Neural progenitor cell (in vitro differentiated cells): ENCODE results near the gene MSH3. TPM values are rescaled to one million over a fixed set of nuclear protein-coding genes. Genes with fewer than 3 reads are reported as not detected.
"Not testable (repeated sequence)": the region's sequence is repeated elsewhere in the genome, so short reads cannot be mapped to it uniquely, and the experiment has no call there.

ENCODE experiments used
- DNase-seq: peaks from one replicate; pipeline ENCODE4 v3.0.0-alpha.2; 2016; ENCODE audit warnings: low spot score
- H2AFZ ChIP-seq: fragments of 200-600 bp; sonication (generic); replicated peaks from 2 replicates; pipeline ENCODE4 v1.6.1; 2016; ENCODE audit warnings: antibody characterized with exemption
- H3F3A ChIP-seq: fragments of 200-600 bp; sonication (generic); 2 replicates; pipeline ENCODE4 v1.6.1; 2016; ENCODE audit warnings: antibody characterized with exemption, low read depth
- H3K27ac ChIP-seq: fragments of 200-600 bp; sonication (generic); 2 replicates; pipeline ENCODE4 v1.5.1; 2016; ENCODE audit warnings: mild to moderate bottlenecking
- H3K27me3 ChIP-seq: fragments of 200-600 bp; sonication (generic); 2 replicates; pipeline ENCODE4 v1.6.1; 2016; ENCODE audit warnings: mild to moderate bottlenecking, moderate library complexity
- H3K36me3 ChIP-seq: fragments of 200-600 bp; sonication (generic); 2 replicates; pipeline ENCODE4 v1.5.1; 2016
- H3K4me1 ChIP-seq: fragments of 200-600 bp; sonication (generic); 2 replicates; pipeline ENCODE4 v1.6.1; 2016; ENCODE audit warnings: mixed run types
- H3K4me2 ChIP-seq: fragments of 200-600 bp; sonication (generic); 2 replicates; pipeline ENCODE4 v1.6.1; 2016
- H3K4me3 ChIP-seq: fragments of 200-600 bp; sonication (generic); 2 replicates; pipeline ENCODE4 v1.5.1; 2016
- H3K79me2 ChIP-seq: fragments of 200-600 bp; sonication (generic); 2 replicates; pipeline ENCODE4 v1.6.1; 2016; ENCODE audit warnings: low read depth
- H3K9ac ChIP-seq: fragments of 200-600 bp; sonication (generic); 2 replicates; pipeline ENCODE4 v1.6.1; 2016
- H3K9me3 ChIP-seq: fragments of 200-600 bp; sonication (generic); 2 replicates; pipeline ENCODE4 v1.5.1; 2016; ENCODE audit warnings: low read depth
- H4K20me1 ChIP-seq: fragments of 200-600 bp; sonication (generic); 2 replicates; pipeline ENCODE4 v1.6.1; 2016; ENCODE audit warnings: low read depth
- H3K27ac Mint-ChIP-seq: 3 replicates; pipeline ENCODE4 v1.8.0; 2021; ENCODE audit warnings: mixed read lengths
- H3K27me3 Mint-ChIP-seq: 2 replicates; pipeline ENCODE4 v1.8.0; 2022; ENCODE audit warnings: low read depth, mild to moderate bottlenecking, inconsistent platforms, moderate library complexity, mixed read lengths; ENCODE audit not compliant: insufficient read depth
- H3K36me3 Mint-ChIP-seq: 3 replicates; pipeline ENCODE4 v1.8.0; 2021; ENCODE audit warnings: mixed read lengths
- H3K4me1 Mint-ChIP-seq: 3 replicates; pipeline ENCODE4 v1.8.0; 2021; ENCODE audit warnings: mixed read lengths
- H3K4me3 Mint-ChIP-seq: 3 replicates; pipeline ENCODE4 v1.8.0; 2021; ENCODE audit warnings: mild to moderate bottlenecking, moderate library complexity, mixed read lengths
- H3K9me3 Mint-ChIP-seq: 3 replicates; pipeline ENCODE4 v1.8.0; 2020; ENCODE audit warnings: mixed read lengths
- EZH2 ChIP-seq: fragments of 200-600 bp; sonication (generic); IDR thresholded peaks from 2 replicates; pipeline ENCODE4 v1.6.1; 2017; ENCODE audit warnings: antibody characterized with exemption, mild to moderate bottlenecking, moderate library complexity
- EZH2phosphoT487 ChIP-seq: fragments of 200-600 bp; sonication (generic); IDR thresholded peaks from 2 replicates; pipeline ENCODE4 v1.6.1; 2017; ENCODE audit warnings: antibody characterized with exemption
- total RNA-seq: library from RNA; depleted of rRNA; stranded (reverse); fragments of >200 nt; gene quantifications from 2 replicates; pipeline ENCODE4 v1.2.3, GENCODE V29; 2015; ENCODE audit warnings: low replicate concordance
- TF ChIP-seq, protein P1 (sequence below): fragments of 200-600 bp; sonication (generic); IDR thresholded peaks from 2 replicates; pipeline ENCODE4 v1.5.1; 2017; ENCODE audit warnings: antibody characterized with exemption, mild to moderate bottlenecking

Gene MSH3
- total RNA-seq, 1 donor from 2014 or later: 26.1 TPM

GRCh38 chr5:80810425-80810824 is 156.0 kb downstream of the MSH3 start:
- Histone ChIP-seq H3K27me3 (no peaks in the 10 kb centered on the region), H2AFZ (no peak overlapping the region), H3F3A (no peaks in the 10 kb centered on the region), H3K36me3 (no peaks in the 10 kb centered on the region), H3K9ac (no peak overlapping the region), H3K9me3 (no peaks in the 10 kb centered on the region), H3K27ac (no peak overlapping the region), H4K20me1 (no peaks in the 10 kb centered on the region), H3K4me2 (no peak overlapping the region), H3K79me2 (no peaks in the 10 kb centered on the region), H3K4me3 (no peak overlapping the region), H3K4me1 (no peaks in the 10 kb centered on the region)
- Mint-ChIP-seq H3K4me1 (no peaks in the 10 kb centered on the region), H3K4me3 (no peak overlapping the region), H3K27me3 (no peaks in the 10 kb centered on the region), H3K27ac (no peak overlapping the region), H3K9me3 (no peaks in the 10 kb centered on the region), H3K36me3 (peaks cover 4% of the 10 kb centered on the region)
- TF ChIP-seq, protein P1, sequence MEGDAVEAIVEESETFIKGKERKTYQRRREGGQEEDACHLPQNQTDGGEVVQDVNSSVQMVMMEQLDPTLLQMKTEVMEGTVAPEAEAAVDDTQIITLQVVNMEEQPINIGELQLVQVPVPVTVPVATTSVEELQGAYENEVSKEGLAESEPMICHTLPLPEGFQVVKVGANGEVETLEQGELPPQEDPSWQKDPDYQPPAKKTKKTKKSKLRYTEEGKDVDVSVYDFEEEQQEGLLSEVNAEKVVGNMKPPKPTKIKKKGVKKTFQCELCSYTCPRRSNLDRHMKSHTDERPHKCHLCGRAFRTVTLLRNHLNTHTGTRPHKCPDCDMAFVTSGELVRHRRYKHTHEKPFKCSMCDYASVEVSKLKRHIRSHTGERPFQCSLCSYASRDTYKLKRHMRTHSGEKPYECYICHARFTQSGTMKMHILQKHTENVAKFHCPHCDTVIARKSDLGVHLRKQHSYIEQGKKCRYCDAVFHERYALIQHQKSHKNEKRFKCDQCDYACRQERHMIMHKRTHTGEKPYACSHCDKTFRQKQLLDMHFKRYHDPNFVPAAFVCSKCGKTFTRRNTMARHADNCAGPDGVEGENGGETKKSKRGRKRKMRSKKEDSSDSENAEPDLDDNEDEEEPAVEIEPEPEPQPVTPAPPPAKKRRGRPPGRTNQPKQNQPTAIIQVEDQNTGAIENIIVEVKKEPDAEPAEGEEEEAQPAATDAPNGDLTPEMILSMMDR: no peak
- TF ChIP-seq EZH2 (no peak), EZH2phosphoT487 (no peak)
- no peak for DNase-seq

- Mint-ChIP-seq H3K4me3 (no peak overlapping the region), H3K27ac (no peak overlapping the region), H3K27me3 (no peaks in the 10 kb centered on the region), H3K4me1 (no peaks in the 10 kb centered on the region), H3K9me3 (no peaks in the 10 kb centered on the region), H3K36me3 (peaks cover 6% of the 10 kb centered on the region)
- Histone ChIP-seq H3K27me3 (no peaks in the 10 kb centered on the region), H3K36me3 (no peaks in the 10 kb centered on the region), H3K9ac (no peak overlapping the region), H3K4me1 (no peaks in the 10 kb centered on the region), H4K20me1 (no peaks in the 10 kb centered on the region), H3K9me3 (no peaks in the 10 kb centered on the region), H2AFZ (no peak overlapping the region), H3K4me3 (no peak overlapping the region), H3K79me2 (no peaks in the 10 kb centered on the region), H3K27ac (no peak overlapping the region), H3K4me2 (no peak overlapping the region), H3F3A (no peaks in the 10 kb centered on the region)
- DNase-seq: no peak
- TF ChIP-seq, protein P1: no peak
These were observed 162.1 kb downstream of the MSH3 start for GRCh38 chr5:80816590-80816989.

DNA sequence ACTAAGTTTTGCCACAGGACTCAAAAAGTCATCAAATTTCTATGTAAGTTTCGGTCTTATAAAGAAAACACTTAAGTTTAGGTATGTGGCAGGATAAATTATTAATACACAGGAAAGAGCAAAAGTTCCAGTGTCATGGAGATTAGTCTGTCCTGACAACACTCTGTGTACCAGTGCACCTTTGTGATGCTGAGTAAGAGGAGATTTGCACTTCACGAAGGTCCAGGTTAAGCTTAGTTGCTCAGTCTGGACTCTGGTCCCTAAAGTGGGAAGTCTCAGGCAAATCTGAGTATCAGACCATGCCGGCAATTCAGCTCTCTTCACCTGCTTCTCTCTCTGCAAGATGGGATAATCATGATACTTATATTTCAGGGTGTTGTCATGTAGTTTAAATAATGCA is 166.2 kb downstream of the MSH3 start:
- H3K9me3 ChIP-seq: no peaks in the 10 kb centered on the region
- no peak overlapping the region for H3K9ac ChIP-seq
- peaks cover 2% of the 10 kb centered on the region for H3K27me3 Mint-ChIP-seq
- no peaks in the 10 kb centered on the region for H3K4me1 Mint-ChIP-seq
- H3K36me3 ChIP-seq: peaks cover 3% of the 10 kb centered on the region
- no peak overlapping the region for H3K4me3 ChIP-seq
- no peaks in the 10 kb centered on the region for H3K27me3 ChIP-seq
- TF ChIP-seq, protein P1: no peak
- TF ChIP-seq EZH2phosphoT487: no peak
- TF ChIP-seq EZH2: no peak
- no peak overlapping the region for H2AFZ ChIP-seq
- peaks cover 10% of the 10 kb centered on the region for H3K9me3 Mint-ChIP-seq
- H3F3A ChIP-seq: peaks cover 2% of the 10 kb centered on the region
- DNase-seq: no peak
- H3K27ac ChIP-seq: no peak overlapping the region
- H3K4me2 ChIP-seq: no peak overlapping the region
- H4K20me1 ChIP-seq: no peaks in the 10 kb centered on the region
- no peaks in the 10 kb centered on the region for H3K4me1 ChIP-seq
- H3K79me2 ChIP-seq: no peaks in the 10 kb centered on the region
- no peak overlapping the region for H3K4me3 Mint-ChIP-seq
- no peak overlapping the region for H3K27ac Mint-ChIP-seq
- peaks cover 14% of the 10 kb centered on the region for H3K36me3 Mint-ChIP-seq

- H3K4me3 ChIP-seq: no peak overlapping the region
- no peak overlapping the region for H3K4me3 Mint-ChIP-seq
- H3K27me3 Mint-ChIP-seq: peaks cover 4% of the 10 kb centered on the region
These were observed 168.2 kb downstream of the MSH3 start for GRCh38 chr5:80822640-80823039.

DNA sequence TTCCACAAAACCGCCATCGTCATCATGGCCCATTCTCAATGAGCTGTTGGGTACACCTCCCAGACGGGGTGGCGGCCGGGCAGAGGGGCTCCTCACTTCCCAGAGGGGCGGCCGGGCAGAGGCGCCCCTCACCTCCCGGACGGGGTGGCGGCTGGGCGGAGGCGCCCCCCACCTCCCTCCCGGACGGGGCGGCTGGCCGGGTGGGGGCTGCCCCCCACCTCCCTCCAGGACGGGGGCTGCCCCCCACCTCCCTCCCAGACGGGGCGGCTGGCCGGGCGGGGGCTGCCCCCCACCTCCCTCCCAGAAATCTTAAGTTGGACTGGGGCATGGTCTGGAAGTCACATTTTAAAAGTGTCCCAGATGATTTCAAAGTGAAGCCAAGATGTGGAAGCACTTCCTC is 169.7 kb downstream of the MSH3 start:
- H3K4me1 ChIP-seq, H3K4me3 ChIP-seq, H3F3A ChIP-seq, H3K9me3 ChIP-seq, H4K20me1 ChIP-seq, H3K9ac ChIP-seq, H3K27me3 Mint-ChIP-seq, DNase-seq, H3K79me2 ChIP-seq, H3K4me1 Mint-ChIP-seq, H3K4me2 ChIP-seq, H3K27me3 ChIP-seq, H3K27ac ChIP-seq, H2AFZ ChIP-seq, H3K4me3 Mint-ChIP-seq, H3K27ac Mint-ChIP-seq, H3K36me3 ChIP-seq: not testable (repeated sequence)
- H3K36me3 Mint-ChIP-seq: peaks cover 21% of the 10 kb centered on the region
- H3K9me3 Mint-ChIP-seq: peaks cover 23% of the 10 kb centered on the region

More at GRCh38 chr5:80822640-80823039, 168.2 kb downstream of the MSH3 start:
- peaks cover 12% of the 10 kb centered on the region for H3K9me3 Mint-ChIP-seq
- H3K4me1 Mint-ChIP-seq: no peaks in the 10 kb centered on the region
- no peak for DNase-seq
- no peaks in the 10 kb centered on the region for H3K27me3 ChIP-seq
- peaks cover 3% of the 10 kb centered on the region for H3F3A ChIP-seq
- H3K4me2 ChIP-seq: no peak overlapping the region
- H4K20me1 ChIP-seq: no peaks in the 10 kb centered on the region
- no peak overlapping the region for H2AFZ ChIP-seq
- H3K36me3 ChIP-seq: peaks cover 3% of the 10 kb centered on the region
- no peak overlapping the region for H3K27ac Mint-ChIP-seq
- no peak overlapping the region for H3K9ac ChIP-seq
- H3K9me3 ChIP-seq: no peaks in the 10 kb centered on the region
- TF ChIP-seq EZH2phosphoT487: no peak
- TF ChIP-seq EZH2: no peak
- TF ChIP-seq, protein P1: no peak
- H3K36me3 Mint-ChIP-seq: peaks cover 14% of the 10 kb centered on the region
- H3K27ac ChIP-seq: no peak overlapping the region
- no peaks in the 10 kb centered on the region for H3K79me2 ChIP-seq
- H3K4me1 ChIP-seq: no peaks in the 10 kb centered on the region
